ENCODE measurements around the gene HTR3D. TPM values are rescaled to one million over a fixed set of nuclear protein-coding genes. Genes with fewer than 3 reads are reported as not detected.

The HTR3D gene, protein sequence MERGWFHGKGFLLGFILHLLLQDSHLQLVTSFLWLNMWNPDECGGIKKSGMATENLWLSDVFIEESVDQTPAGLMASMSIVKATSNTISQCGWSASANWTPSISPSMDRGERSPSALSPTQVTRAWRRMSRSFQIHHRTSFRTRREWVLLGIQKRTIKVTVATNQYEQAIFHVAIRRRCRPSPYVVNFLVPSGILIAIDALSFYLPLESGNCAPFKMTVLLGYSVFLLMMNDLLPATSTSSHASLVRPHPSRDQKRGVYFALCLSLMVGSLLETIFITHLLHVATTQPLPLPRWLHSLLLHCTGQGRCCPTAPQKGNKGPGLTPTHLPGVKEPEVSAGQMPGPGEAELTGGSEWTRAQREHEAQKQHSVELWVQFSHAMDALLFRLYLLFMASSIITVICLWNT
- not detected in 2 replicates for total RNA-seq

DNA sequence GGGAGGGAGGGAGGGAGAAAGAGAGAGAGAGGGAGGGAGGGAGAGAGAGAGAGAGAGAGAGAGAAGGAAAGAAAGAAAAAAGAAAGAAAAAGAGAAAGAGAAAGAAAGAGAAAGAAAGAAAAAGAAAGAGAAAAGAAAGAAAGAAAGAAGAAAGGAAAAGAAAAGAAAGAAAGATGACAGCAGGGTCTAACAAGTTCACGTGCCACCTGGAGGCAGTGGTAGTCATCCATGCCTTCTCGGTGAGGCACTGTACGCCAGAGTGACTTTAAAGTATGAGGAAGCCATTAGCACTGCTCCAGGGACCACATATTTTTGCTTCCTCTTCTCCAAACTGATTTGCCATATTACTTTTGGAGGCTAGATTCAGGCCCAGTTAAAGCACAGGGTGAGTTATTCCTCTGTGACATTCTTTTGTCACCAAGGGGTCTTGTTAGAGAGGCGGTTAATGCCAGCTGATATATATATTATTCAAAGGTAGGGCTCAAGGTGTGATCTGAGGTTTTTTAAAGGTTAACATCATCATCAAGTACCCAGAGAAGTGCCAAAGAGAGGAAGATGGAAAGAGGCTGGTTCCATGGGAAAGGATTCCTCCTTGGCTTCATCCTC lies at the start of gene HTR3D:
TSS of gene HTR3D (plus strand) at position 556 of the 606 bp plus-strand sequence. CDS start at position 556, 0 bp downstream.

DNA sequence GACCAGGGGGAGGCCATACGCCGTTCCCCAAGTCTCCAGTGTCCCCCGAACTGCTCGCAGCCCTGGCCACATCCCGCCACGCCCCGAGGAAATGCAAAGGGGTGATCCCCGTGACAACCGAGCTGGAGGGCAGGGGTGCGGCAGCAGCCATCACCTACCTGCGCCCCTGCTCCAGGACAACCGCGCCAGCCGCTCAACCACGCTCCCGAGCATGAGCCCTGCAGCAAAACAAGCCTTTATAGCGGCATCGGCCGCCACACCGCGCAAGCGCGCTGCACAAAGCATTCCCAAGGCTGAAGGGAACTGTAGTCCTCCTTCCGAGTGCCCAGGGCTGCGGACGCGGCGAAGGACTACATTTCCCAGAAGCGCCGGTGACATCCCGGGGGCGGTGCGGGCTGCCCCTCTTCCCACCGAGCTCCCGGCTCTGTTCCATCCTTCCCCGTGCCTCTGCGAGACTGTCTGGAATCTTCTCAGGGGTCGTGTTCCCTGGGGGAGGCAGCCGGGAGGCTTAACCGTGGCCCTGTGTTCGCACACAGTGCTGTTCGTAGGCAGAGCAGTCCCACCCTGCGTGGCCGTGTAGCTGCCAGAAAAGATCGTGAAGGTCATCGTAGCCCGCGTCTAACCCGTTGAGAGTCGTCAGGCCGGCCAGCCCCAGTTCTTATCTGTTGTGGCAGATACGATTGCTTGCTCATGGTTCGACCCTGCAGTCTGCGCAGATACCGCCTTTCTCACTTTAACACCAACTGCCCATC lies 13.7 kb upstream of the HTR3D start, which contains the start of gene ABCC5:
TSS of gene ABCC5 (minus strand) at position 213 of the 752 bp plus-strand sequence. CDS start 3,492 bp downstream, outside the sequence.

DNA sequence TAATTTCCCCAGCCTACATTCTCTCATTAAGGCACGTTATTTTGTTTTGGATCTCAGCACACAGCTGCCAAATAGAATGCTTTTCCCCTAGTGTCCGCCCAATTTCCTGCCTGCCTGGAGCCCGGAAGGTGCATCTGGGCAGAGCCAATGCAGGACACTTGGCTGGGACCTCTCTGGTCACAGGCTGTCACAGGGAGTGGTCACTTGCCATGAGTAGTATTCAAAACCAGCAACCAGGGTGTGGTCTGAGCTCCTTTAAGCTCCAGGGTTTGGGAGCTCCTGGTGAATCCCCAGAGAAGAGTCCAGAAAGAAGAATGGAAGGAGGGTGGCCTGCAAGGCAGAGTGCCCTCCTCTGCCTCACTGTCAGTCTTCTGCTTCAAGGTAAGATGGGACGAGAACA lies 21.2 kb downstream of the HTR3D start, which contains the start of gene HTR3C:
TSS of gene HTR3C (plus strand) at position 281 of the 400 bp plus-strand sequence. CDS start at position 315, 34 bp downstream.

Other genes starting within 250 kb of the HTR3D start
- gene MAP6D1, start 206.2 kb upstream of the HTR3D start, total RNA-seq = 0.47 and 0.52 TPM in 2 replicates
- gene PARL, start 146.9 kb upstream of the HTR3D start, total RNA-seq = 30.7 and 45.6 TPM in 2 replicates
- gene ABCC5, start 13.9 kb upstream of the HTR3D start, total RNA-seq = 13.9 and 23.1 TPM in 2 replicates
- not detected in 2 replicates for gene HTR3C, start 21.3 kb downstream of the HTR3D start, total RNA-seq
- not detected in 2 replicates for gene HTR3E, start 65.3 kb downstream of the HTR3D start, total RNA-seq
- 29.9 and 32.8 TPM in 2 replicates for gene EIF2B5, start 103.6 kb downstream of the HTR3D start, total RNA-seq
- 28.7 and 36.6 TPM in 2 replicates for gene DVL3, start 123.6 kb downstream of the HTR3D start, total RNA-seq
- gene AP2M1, start 143.1 kb downstream of the HTR3D start, total RNA-seq = 624 and 646 TPM in 2 replicates
- 57.1 and 68.0 TPM in 2 replicates for gene ABCF3, start 154.5 kb downstream of the HTR3D start, total RNA-seq
- gene VWA5B2, start 197.8 kb downstream of the HTR3D start, total RNA-seq = not detected in 2 replicates
- 20.5 and 21.4 TPM in 2 replicates for gene ALG3, start 217.2 kb downstream of the HTR3D start, total RNA-seq
- 1.1 and 1.5 TPM in 2 replicates for gene EEF1AKMT4, start 217.9 kb downstream of the HTR3D start, total RNA-seq
- gene CAMK2N2, start 229.8 kb downstream of the HTR3D start, total RNA-seq = 0.16 TPM in 1 of 2 replicates, not detected in the other
- gene ECE2, start 244.3 kb downstream of the HTR3D start, total RNA-seq = not detected in 2 replicates